Endothelial cell (in vitro differentiated cells): ENCODE measurements around the gene PLCG1. TPM values are rescaled to one million over a fixed set of nuclear protein-coding genes. Genes with fewer than 3 reads are reported as not detected.

Source experiments
- DNase-seq: peaks from one replicate; pipeline ENCODE4 v3.0.0; 2021; ENCODE audit warnings: low spot score
- H3K27ac Mint-ChIP-seq: one replicate; pipeline ENCODE4 v1.8.0; 2021; ENCODE audit warnings: mixed read lengths, inconsistent platforms; ENCODE audit not compliant: unreplicated experiment
- H3K27me3 Mint-ChIP-seq: one replicate; pipeline ENCODE4 v1.8.0; 2021; ENCODE audit warnings: mild to moderate bottlenecking, moderate library complexity, mixed read lengths, inconsistent platforms; ENCODE audit not compliant: unreplicated experiment
- H3K36me3 Mint-ChIP-seq: one replicate; pipeline ENCODE4 v1.8.0; 2021; ENCODE audit warnings: mild to moderate bottlenecking, low read depth, mixed read lengths, inconsistent platforms; ENCODE audit not compliant: unreplicated experiment
- H3K4me1 Mint-ChIP-seq: one replicate; pipeline ENCODE4 v1.8.0; 2021; ENCODE audit warnings: mild to moderate bottlenecking, mixed read lengths, inconsistent platforms; ENCODE audit not compliant: unreplicated experiment
- H3K4me3 Mint-ChIP-seq: one replicate; pipeline ENCODE4 v1.8.0; 2021; ENCODE audit warnings: mild to moderate bottlenecking, mixed read lengths, inconsistent platforms; ENCODE audit not compliant: unreplicated experiment
- H3K9me3 Mint-ChIP-seq: one replicate; pipeline ENCODE4 v1.8.0; 2021; ENCODE audit warnings: mixed read lengths, inconsistent platforms; ENCODE audit not compliant: unreplicated experiment
- CTCF ChIP-seq: fragments of 200-600 bp; sonication (generic); IDR thresholded peaks from one replicate; pipeline ENCODE4 v1.5.0; 2021; ENCODE audit warnings: antibody characterized with exemption; ENCODE audit not compliant: unreplicated experiment
- total RNA-seq: library from RNA; stranded (reverse); fragmentation: NEBNext Ultra II Directional; extraction: Animal tissue kit (Norgen Biotek cat#: 25700); gene quantifications from one replicate; pipeline ENCODE4 v1.2.1, GENCODE V29; 2021; ENCODE audit not compliant: unreplicated experiment

The PLCG1 gene
- total RNA-seq, 1 donor from 2014 or later, result 456 TPM

- no peak for TF ChIP-seq CTCF
- no peak overlapping the region for H3K4me3 Mint-ChIP-seq
- no peak for DNase-seq
- H3K27ac Mint-ChIP-seq, result no peak overlapping the region
- no peaks in the 10 kb centered on the region for H3K4me1 Mint-ChIP-seq
- no peaks in the 10 kb centered on the region for H3K27me3 Mint-ChIP-seq
- H3K9me3 Mint-ChIP-seq, result no peaks in the 10 kb centered on the region
- H3K36me3 Mint-ChIP-seq, result peaks cover 39% of the 10 kb centered on the region
Observed at GRCh38 chr20:41101660-41102059, 35.7 kb upstream of the PLCG1 start.

GRCh38 chr20:41108531-41108930 is 28.8 kb upstream of the PLCG1 start:
- H3K36me3 Mint-ChIP-seq, result peaks cover 18% of the 10 kb centered on the region

GRCh38 chr20:41110012-41110411 is 27.3 kb upstream of the PLCG1 start:
- H3K36me3 Mint-ChIP-seq, result peaks cover 21% of the 10 kb centered on the region

More at GRCh38 chr20:41108531-41108930, 28.8 kb upstream of the PLCG1 start:
- no peaks in the 10 kb centered on the region for H3K27me3 Mint-ChIP-seq
- H3K4me1 Mint-ChIP-seq, result no peaks in the 10 kb centered on the region
- no peak for TF ChIP-seq CTCF
- DNase-seq, result no peak
- H3K27ac Mint-ChIP-seq, result no peak overlapping the region
- H3K4me3 Mint-ChIP-seq, result no peak overlapping the region
- no peaks in the 10 kb centered on the region for H3K9me3 Mint-ChIP-seq

GRCh38 chr20:41110930-41111577 is 26.3 kb upstream of the PLCG1 start:
- Mint-ChIP-seq H3K4me3 (no peak overlapping the region), H3K9me3 (no peaks in the 10 kb centered on the region), H3K36me3 (peaks cover 32% of the 10 kb centered on the region), H3K4me1 (no peaks in the 10 kb centered on the region), H3K27ac (no peak overlapping the region), H3K27me3 (no peaks in the 10 kb centered on the region)
- TF ChIP-seq CTCF, result no peak
- DNase-seq, result no peak

More at GRCh38 chr20:41110012-41110411, 27.3 kb upstream of the PLCG1 start:
- no peaks in the 10 kb centered on the region for H3K9me3 Mint-ChIP-seq
- H3K27me3 Mint-ChIP-seq, result no peaks in the 10 kb centered on the region
- DNase-seq, result no peak
- no peaks in the 10 kb centered on the region for H3K4me1 Mint-ChIP-seq
- no peak overlapping the region for H3K4me3 Mint-ChIP-seq
- no peak overlapping the region for H3K27ac Mint-ChIP-seq
- TF ChIP-seq CTCF, result no peak

GRCh38 chr20:41111578-41111951 is 25.8 kb upstream of the PLCG1 start:
- H3K4me3 Mint-ChIP-seq, result no peak overlapping the region
- H3K27ac Mint-ChIP-seq, result peak overlapping the region; percentile 5
- no peak for TF ChIP-seq CTCF
- no peaks in the 10 kb centered on the region for H3K27me3 Mint-ChIP-seq
- H3K9me3 Mint-ChIP-seq, result no peaks in the 10 kb centered on the region
- peaks cover 37% of the 10 kb centered on the region for H3K36me3 Mint-ChIP-seq
- no peak for DNase-seq
- H3K4me1 Mint-ChIP-seq, result no peaks in the 10 kb centered on the region
